ENCODE measurements around the gene GALNT14. TPM values are rescaled to one million over a fixed set of nuclear protein-coding genes. Genes with fewer than 3 reads are reported as not detected.

GALNT14 gene
- total RNA-seq, 1 donor from 2014 or later: 0.83 TPM

DNA sequence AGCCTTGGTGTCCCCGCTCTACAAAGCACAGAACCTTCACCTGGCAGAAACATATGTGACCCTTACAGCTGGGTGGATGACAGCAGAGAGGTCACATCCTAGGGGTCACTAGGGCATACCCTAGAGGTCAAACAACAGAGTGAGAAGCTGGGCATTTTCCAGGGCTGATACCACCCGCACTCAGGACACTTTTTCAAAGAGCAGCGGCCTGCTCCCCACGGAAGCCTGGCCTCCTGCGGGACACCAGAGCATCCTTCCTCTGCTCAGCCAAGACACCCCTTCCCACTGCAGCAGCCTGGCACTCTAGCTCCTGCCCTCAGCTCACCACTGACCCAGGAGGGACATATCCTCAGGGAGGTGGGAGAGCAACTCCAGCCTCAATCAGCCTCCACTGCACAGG is 86.0 kb downstream of the GALNT14 start:
- intact Hi-C loops (cut with DNase I): no loop called here
- Histone ChIP-seq H3K27me3 (ENCODE audit: low read depth) (no peaks in the 10 kb centered on the region), H3K36me3 (no peaks in the 10 kb centered on the region), H3K4me3 (no peak overlapping the region), H3K4me1 (no peaks in the 10 kb centered on the region), H3K27ac (no peak overlapping the region), H3K9me3 (no peaks in the 10 kb centered on the region)
- ATAC-seq (no peak), DNase-seq (no peak)
- no peak for TF ChIP-seq CTCF (IDR thresholded peaks at IDR 0.05)

DNA sequence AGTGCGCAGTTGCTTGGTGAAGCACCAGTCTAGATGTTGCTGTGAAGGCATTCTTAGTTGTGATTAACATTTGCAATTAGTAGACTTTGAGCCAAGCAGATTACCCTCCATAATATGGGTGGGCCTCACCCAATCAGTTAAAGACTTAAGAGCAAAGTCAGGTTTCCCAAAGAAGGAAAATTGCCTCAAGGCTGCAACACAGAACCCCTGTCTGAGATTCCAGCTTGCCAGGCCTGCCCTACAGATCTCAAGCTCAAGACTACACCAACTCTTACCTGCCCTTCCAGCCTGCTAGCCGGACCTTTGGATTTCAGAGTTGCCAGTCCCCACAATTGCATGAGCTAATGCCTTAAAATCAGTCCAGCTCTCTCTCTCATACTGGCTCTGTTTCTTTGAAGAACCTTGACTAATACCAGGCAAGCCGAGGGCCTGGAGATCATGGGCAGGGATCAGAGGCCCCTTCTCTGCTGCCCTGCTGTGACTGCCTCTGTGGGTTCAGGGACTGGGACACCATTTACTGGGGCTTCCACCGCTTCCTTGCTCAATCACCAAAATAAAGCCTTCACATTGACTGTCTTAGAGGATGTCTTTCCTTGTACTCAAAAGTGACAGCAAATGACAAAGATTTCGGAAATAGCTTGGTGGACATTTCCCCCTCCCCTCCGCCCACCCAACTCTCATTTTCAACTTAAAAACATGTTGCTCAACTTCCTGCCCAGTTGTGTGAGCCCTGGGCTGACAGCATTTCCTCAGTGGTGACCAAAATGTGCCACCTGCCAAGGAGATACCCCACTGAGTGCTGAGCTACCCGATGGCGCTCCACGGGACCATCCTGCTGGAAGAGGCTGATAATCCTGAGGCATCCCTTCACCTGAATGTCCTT is 86.7 kb downstream of the GALNT14 start:
- H3K36me3 ChIP-seq: no peaks in the 10 kb centered on the region
- no peaks in the 10 kb centered on the region for H3K27me3 ChIP-seq (ENCODE audit: low read depth)
- H3K27ac ChIP-seq: no peak overlapping the region
- no peak for TF ChIP-seq CTCF (IDR thresholded peaks at IDR 0.05)
- H3K4me1 ChIP-seq: no peaks in the 10 kb centered on the region
- DNase-seq: no peak
- ATAC-seq: no peak
- H3K4me3 ChIP-seq: no peak overlapping the region
- intact Hi-C loops (cut with DNase I): no loop called here
- H3K9me3 ChIP-seq: no peaks in the 10 kb centered on the region

DNA sequence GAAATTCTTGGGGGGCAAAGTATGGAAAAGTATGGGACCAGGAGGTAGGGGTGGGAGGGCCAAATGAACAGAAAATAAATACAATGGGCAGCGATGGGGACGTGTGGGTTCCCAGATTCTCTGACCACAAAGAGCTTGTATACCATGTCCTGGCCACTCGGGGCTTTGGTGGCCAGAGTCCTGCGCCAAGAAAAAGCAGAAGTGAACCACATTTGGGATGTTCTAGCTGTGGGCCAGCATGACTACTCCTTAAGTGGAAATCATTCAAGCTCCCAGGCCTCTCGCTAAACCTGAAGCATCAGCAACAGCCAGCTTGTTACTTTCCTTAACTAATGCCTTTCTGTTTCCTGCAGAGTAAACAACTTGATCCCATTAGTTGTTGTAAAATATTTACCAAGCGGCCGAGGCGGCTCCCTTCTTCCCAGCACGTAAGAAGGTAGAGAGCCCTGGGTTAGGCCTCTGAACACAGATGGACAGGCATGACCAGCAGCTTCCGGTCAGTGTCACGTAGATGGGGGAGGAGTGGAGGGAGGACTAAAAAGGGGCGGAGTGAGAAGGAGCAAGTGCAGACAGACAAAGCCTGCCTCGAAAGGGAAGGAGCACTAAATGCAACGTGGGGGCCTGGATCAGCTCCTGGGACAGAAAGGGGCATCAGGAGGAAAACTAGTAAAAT is 88.2 kb downstream of the GALNT14 start:
- no peaks in the 10 kb centered on the region for H3K4me1 ChIP-seq
- no peak overlapping the region for H3K27ac ChIP-seq
- intact Hi-C loops (cut with DNase I): no loop called here
- no peaks in the 10 kb centered on the region for H3K36me3 ChIP-seq
- no peaks in the 10 kb centered on the region for H3K9me3 ChIP-seq
- TF ChIP-seq CTCF (IDR thresholded peaks at IDR 0.05): no peak
- ATAC-seq: no peak
- no peak for DNase-seq
- H3K27me3 ChIP-seq (ENCODE audit: low read depth): no peaks in the 10 kb centered on the region
- no peak overlapping the region for H3K4me3 ChIP-seq

DNA sequence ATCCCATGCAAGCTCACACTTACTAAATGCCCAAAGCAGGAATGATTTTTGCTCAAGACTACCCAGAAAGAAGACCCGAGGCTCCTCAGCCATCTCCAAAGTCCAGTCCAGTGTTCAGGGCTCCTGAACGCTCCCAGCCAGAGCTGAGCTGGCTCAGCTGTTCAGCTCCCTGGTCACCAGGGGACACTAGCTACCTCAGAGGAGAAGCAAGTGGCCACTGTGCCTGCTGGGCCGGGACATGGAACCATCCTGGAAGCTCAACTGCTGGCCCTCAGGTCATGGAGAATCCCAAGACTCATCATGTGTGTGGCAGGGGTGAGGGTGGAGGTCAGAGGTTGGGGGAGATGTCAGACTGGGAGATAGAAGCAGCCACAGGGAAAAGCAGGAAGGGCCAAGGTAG is 89.0 kb downstream of the GALNT14 start:
- Histone ChIP-seq H3K9me3 (no peaks in the 10 kb centered on the region), H3K27ac (no peak overlapping the region), H3K4me3 (no peak overlapping the region), H3K4me1 (no peaks in the 10 kb centered on the region), H3K36me3 (no peaks in the 10 kb centered on the region), H3K27me3 (ENCODE audit: low read depth) (no peaks in the 10 kb centered on the region)
- DNase-seq (no peak), ATAC-seq (no peak)
- intact Hi-C loops (cut with DNase I): no loop called here
- TF ChIP-seq CTCF (IDR thresholded peaks at IDR 0.05): no peak

DNA sequence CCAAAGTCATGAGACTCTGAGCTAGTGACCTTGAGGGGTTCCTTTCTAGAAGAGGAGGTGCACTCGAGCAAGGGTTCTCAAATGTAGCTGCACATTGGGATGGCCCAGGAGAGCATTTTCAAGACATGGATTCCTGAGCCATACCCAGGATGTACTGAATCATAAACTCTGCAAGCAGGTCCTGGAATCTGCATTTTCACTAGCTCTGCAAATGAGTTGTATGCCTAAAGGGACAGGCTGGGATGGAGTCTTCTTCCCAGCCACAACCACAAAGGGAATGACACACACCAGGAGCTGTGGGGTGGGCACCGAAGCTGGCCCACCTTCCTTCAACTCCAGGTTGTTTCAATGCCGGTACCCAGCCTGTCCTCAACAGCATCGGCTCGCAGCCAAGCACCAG is 90.6 kb downstream of the GALNT14 start:
- no peaks in the 10 kb centered on the region for H3K27me3 ChIP-seq (ENCODE audit: low read depth)
- DNase-seq (no peak), ATAC-seq (no peak)
- no peak overlapping the region for H3K27ac ChIP-seq
- no peaks in the 10 kb centered on the region for H3K4me1 ChIP-seq
- intact Hi-C loops (cut with DNase I): no loop called here
- no peak for TF ChIP-seq CTCF (IDR thresholded peaks at IDR 0.05)
- H3K9me3 ChIP-seq: no peaks in the 10 kb centered on the region
- no peaks in the 10 kb centered on the region for H3K36me3 ChIP-seq
- no peak overlapping the region for H3K4me3 ChIP-seq
